Stimulated activated CD4-positive, alpha-beta T cell treated with anti-CD3 and anti-CD28 coated beads, Interleukin-15, amount 100 ng/mL, for 24 hours (primary cell): ENCODE data around the gene ZP1.

Experiments
- DNase-seq: peaks from one replicate; pipeline ENCODE4 v3.0.0-alpha.2; 2020

Gene ZP1

GRCh38 chr11:60862171-60862570, 5.2 kb upstream of the ZP1 start:
- DNase-seq, result no peak

- DNase-seq, result no peak
Observed at GRCh38 chr11:60863550-60864521, 3.5 kb upstream of the ZP1 start.

GRCh38 chr11:60864856-60865513, 2.4 kb upstream of the ZP1 start:
- DNase-seq, result no peak

- DNase-seq, result no peak
Observed at GRCh38 chr11:60867871-60868681, 734 bp downstream of the ZP1 start.

- no peak for DNase-seq
Observed at GRCh38 chr11:60868682-60869450, 1.5 kb downstream of the ZP1 start.

- no peak for DNase-seq
Observed at GRCh38 chr11:60869451-60869825, 2.1 kb downstream of the ZP1 start.

GRCh38 chr11:60870276-60870675, 2.9 kb downstream of the ZP1 start:
- no peak for DNase-seq

- DNase-seq, result no peak
Observed at GRCh38 chr11:60870733-60871377, 3.5 kb downstream of the ZP1 start.

- DNase-seq, result no peak
Observed at GRCh38 chr11:60871378-60872061, 4.2 kb downstream of the ZP1 start.

- no peak for DNase-seq
Observed at GRCh38 chr11:60872124-60872960, 5.0 kb downstream of the ZP1 start.

GRCh38 chr11:60872961-60873524, 5.7 kb downstream of the ZP1 start:
- no peak for DNase-seq

- DNase-seq, result no peak
Observed at GRCh38 chr11:60873533-60873932, 6.2 kb downstream of the ZP1 start.

- no peak for DNase-seq
Observed at GRCh38 chr11:60874421-60875365, 7.4 kb downstream of the ZP1 start.

GRCh38 chr11:60875366-60876167, 8.2 kb downstream of the ZP1 start:
- DNase-seq, result no peak

- DNase-seq, result no peak
Observed at GRCh38 chr11:60876168-60876485, 8.8 kb downstream of the ZP1 start.

GRCh38 chr11:60878245-60879101, 11.1 kb downstream of the ZP1 start:
- no peak for DNase-seq

- DNase-seq, result no peak
Observed at GRCh38 chr11:60879104-60879503, 11.8 kb downstream of the ZP1 start.
